ENCODE data around the gene UMODL1. TPM values are rescaled to one million over a fixed set of nuclear protein-coding genes. Genes with fewer than 3 reads are reported as not detected.

UMODL1 gene
- total RNA-seq, 1 donor from 2014 or later, result 0.49 TPM

GRCh38 chr21:42117967-42118780, 47.1 kb downstream of the UMODL1 start:
- ATAC-seq (no peak), DNase-seq (no peak)
- Histone ChIP-seq H3K36me3 (no peaks in the 10 kb centered on the region), H3K27me3 (peaks cover 41% of the 10 kb centered on the region), H3K4me1 (peaks cover 10% of the 10 kb centered on the region), H3K9me3 (no peaks in the 10 kb centered on the region), H3K4me3 (no peak overlapping the region), H3K27ac (no peak overlapping the region)
- TF ChIP-seq CTCF (IDR thresholded peaks at IDR 0.05), result no peak
- intact Hi-C loops (cut with DNase I), result no loop called here

- H3K27ac ChIP-seq, result no peak overlapping the region
- intact Hi-C loops (cut with DNase I), result no loop called here
Measured at GRCh38 chr21:42118901-42119300, 47.8 kb downstream of the UMODL1 start.

GRCh38 chr21:42120101-42120902, 49.2 kb downstream of the UMODL1 start:
- ATAC-seq, result no peak
- peaks cover 2% of the 10 kb centered on the region for H3K4me1 ChIP-seq
- intact Hi-C loops (cut with DNase I), result loop anchor here (5.0 kb wide), 1 partner anchor 303 kb away; no protein-coding TSS in a partner anchor
- H3K27ac ChIP-seq, result no peak overlapping the region
- H3K36me3 ChIP-seq, result no peaks in the 10 kb centered on the region
- TF ChIP-seq CTCF (IDR thresholded peaks at IDR 0.05), result no peak
- H3K4me3 ChIP-seq, result no peak overlapping the region
- no peak for DNase-seq
- peaks cover 45% of the 10 kb centered on the region for H3K27me3 ChIP-seq
- no peaks in the 10 kb centered on the region for H3K9me3 ChIP-seq

More at GRCh38 chr21:42118901-42119300, 47.8 kb downstream of the UMODL1 start:
- no peak for TF ChIP-seq CTCF (IDR thresholded peaks at IDR 0.05)
- DNase-seq (no peak), ATAC-seq (no peak)
- peaks cover 41% of the 10 kb centered on the region for H3K27me3 ChIP-seq
- no peak overlapping the region for H3K4me3 ChIP-seq
- H3K4me1 ChIP-seq, result peaks cover 2% of the 10 kb centered on the region
- H3K36me3 ChIP-seq, result no peaks in the 10 kb centered on the region
- H3K9me3 ChIP-seq, result no peaks in the 10 kb centered on the region

- Histone ChIP-seq H3K27ac (no peak overlapping the region), H3K4me3 (no peak overlapping the region), H3K9me3 (no peaks in the 10 kb centered on the region), H3K4me1 (peaks cover 6% of the 10 kb centered on the region), H3K36me3 (no peaks in the 10 kb centered on the region), H3K27me3 (peaks cover 45% of the 10 kb centered on the region)
- ATAC-seq (no peak), DNase-seq (no peak)
- intact Hi-C loops (cut with DNase I), result loop anchor here (5.0 kb wide), 1 partner anchor 304 kb away; no protein-coding TSS in a partner anchor
- no peak for TF ChIP-seq CTCF (IDR thresholded peaks at IDR 0.05)
Measured at GRCh38 chr21:42120903-42121535, 49.9 kb downstream of the UMODL1 start.

GRCh38 chr21:42121794-42122193, 50.7 kb downstream of the UMODL1 start:
- peaks cover 6% of the 10 kb centered on the region for H3K4me1 ChIP-seq
- no peaks in the 10 kb centered on the region for H3K9me3 ChIP-seq
- TF ChIP-seq CTCF (IDR thresholded peaks at IDR 0.05), result no peak
- peaks cover 45% of the 10 kb centered on the region for H3K27me3 ChIP-seq
- H3K27ac ChIP-seq, result no peak overlapping the region
- H3K4me3 ChIP-seq, result no peak overlapping the region
- DNase-seq (no peak), ATAC-seq (peak; percentile 4)
- no peaks in the 10 kb centered on the region for H3K36me3 ChIP-seq
- intact Hi-C loops (cut with DNase I), result loop anchor here (5.0 kb wide), 1 partner anchor 304 kb away; no protein-coding TSS in a partner anchor
